GM18505 (cell line): ENCODE results near the gene ADH7.
"Not testable (repeated sequence)": the region's sequence is repeated elsewhere in the genome, so short reads cannot be mapped to it uniquely, and the experiment has no call there.

Experiments used
- ATAC-seq: cut with Tn5 transposase; IDR thresholded peaks from one replicate; pipeline ENCODE4 v1.9.1; 2021; ENCODE audit not compliant: unreplicated experiment
- POLR2A ChIP-seq: IDR thresholded peaks from 4 replicates; pipeline ENCODE4 v1.6.1; 2011; ENCODE audit warnings: borderline replicate concordance; ENCODE audit not compliant: insufficient read depth, insufficient read length; ENCODE audit errors: extremely low read depth

The ADH7 gene

DNA sequence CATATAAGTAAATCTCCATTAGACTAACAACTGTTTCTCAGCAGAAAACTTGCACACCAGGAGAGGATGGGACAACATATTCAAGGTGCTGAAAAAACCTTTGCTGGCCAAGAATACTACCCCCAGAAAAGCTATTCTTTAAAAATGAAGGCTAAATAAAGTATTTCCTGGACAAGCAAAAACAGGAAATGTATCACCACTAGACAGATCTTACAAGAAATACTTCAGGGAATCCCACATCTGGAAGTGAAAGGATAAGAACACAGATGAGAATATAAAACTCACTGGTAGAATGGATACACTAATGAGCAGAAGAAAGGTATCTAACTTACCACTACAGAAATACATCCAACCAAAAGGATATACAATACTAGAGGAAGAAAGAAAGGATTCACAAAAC lies 55.6 kb downstream of the ADH7 start:
- no peak for ATAC-seq
- TF ChIP-seq POLR2A: no peak

GRCh38 chr4:99378876-99379275 lies 56.3 kb downstream of the ADH7 start:
- no peak for ATAC-seq
- TF ChIP-seq POLR2A: no peak

GRCh38 chr4:99377341-99377740 lies 57.8 kb downstream of the ADH7 start:
- not testable (repeated sequence) for ATAC-seq

- ATAC-seq: not testable (repeated sequence)
Observed at GRCh38 chr4:99372464-99372863, 62.7 kb downstream of the ADH7 start.

DNA sequence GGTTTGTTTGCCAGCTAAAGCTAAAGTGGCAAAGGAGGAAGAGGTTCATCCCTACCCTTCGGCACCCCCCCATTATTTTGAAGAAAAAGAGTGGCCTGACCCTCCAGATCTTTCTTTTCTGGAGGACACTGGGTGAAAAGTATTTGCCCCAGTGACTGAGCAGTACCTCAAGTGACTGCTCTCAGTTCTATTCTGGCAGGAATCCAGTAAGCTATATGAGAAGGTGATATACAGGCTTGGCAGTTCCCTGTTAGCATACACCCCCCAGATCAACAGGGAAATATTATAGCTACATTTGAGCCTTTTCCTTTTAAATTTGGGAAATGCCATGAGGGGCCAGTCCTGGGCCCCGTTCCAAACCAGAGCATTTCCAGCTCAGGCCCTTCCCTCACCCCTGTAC lies 67.3 kb downstream of the ADH7 start:
- not testable (repeated sequence) for ATAC-seq

GRCh38 chr4:99366491-99366890 lies 68.7 kb downstream of the ADH7 start:
- ATAC-seq: no peak
- no peak for TF ChIP-seq POLR2A

DNA sequence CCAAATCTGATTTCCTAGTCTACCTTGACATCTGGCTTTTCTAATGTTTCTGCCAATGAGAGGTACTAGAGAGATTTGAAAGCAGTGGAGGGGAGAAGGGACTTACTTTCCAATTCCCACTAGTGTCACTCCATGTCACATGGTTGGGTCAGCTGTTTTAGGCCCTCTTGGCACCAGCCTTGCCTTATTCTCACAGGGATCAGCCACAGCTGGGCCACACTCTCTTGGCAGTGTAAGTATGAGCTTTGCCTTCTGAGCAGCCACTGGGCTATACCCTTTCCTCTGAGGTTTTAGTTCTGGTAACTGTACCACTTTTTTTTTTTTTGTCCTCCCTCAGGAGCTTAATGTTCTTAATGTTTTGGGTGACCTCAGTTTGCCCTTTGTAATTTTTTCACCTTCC lies 72.4 kb downstream of the ADH7 start:
- TF ChIP-seq POLR2A: no peak
- ATAC-seq: no peak
